GM12878 (cell line): Measurements from ENCODE around the gene HDAC9. TPM values are rescaled to one million over a fixed set of nuclear protein-coding genes. Genes with fewer than 3 reads are reported as not detected.

Experiments used
- ATAC-seq: fragments of 200-7000 bp; cut with Tn5 transposase; 3 replicates; pipeline ENCODE4 v1.9.1; 2020; ENCODE audit warnings: mild to moderate bottlenecking, moderate library complexity
- BruUV-seq: library from RNA; stranded (reverse); fragments of 400-500 nt; replicated peaks from 2 replicates; lab custom pipeline; 2021; lab: Mats Ljungman, UMichigan
- CTCF ChIA-PET: fragments of 300-600 bp; sonication (Branson Sonifier 250); formaldehyde crosslinking; extraction: SDS; loops from one replicate; lab custom pipeline; 2021; ENCODE audit warnings: inconsistent platforms; lab: Yijun Ruan, JAX
- POLR2A ChIA-PET: fragments of 350-600 bp; formaldehyde crosslinking; extraction: SDS; loops from one replicate; lab custom pipeline; 2021; ENCODE audit warnings: inconsistent platforms; lab: Charles Lee
- RAD21 ChIA-PET: fragments of 300-600 bp; sonication (Branson Sonifier 250); formaldehyde crosslinking; loops from one replicate; lab custom pipeline; 2023; ENCODE audit warnings: antibody characterized with exemption; ENCODE audit not compliant: unreplicated experiment; lab: Charles Lee
- SMC1A ChIA-PET: fragments of 300-600 bp; sonication (Branson Sonifier 250); formaldehyde crosslinking; loops from one replicate; lab custom pipeline; 2023; ENCODE audit not compliant: unreplicated experiment, uncharacterized antibody; lab: Charles Lee
- DNase-seq: peaks from one replicate; pipeline ENCODE4 v3.0.0-alpha.2; 2011; ENCODE audit warnings: low read depth, low spot score
- FAIRE-seq: peaks from 3 replicates; lab custom pipeline; 2011; peaks lifted over from hg19 to GRCh38; lab: Jason Lieb, UNC
- H2AFZ ChIP-seq: 2 replicates; pipeline ENCODE4 v1.6.0; 2011; ENCODE audit warnings: low read depth, low read length, control low read depth; ENCODE audit not compliant: control insufficient read depth
- H3K27ac ChIP-seq: 2 replicates; pipeline ENCODE4 v1.5.1; 2011; ENCODE audit warnings: control low read depth; ENCODE audit not compliant: control insufficient read depth, insufficient read depth
- H3K27me3 ChIP-seq, 2 experiments: replicated peaks in 1 of 2; 2 replicates each; pipeline versions ENCODE4 v1.6.0 to v1.6.1; 2011; ENCODE audit warnings: low read length in 1 of 2; ENCODE audit not compliant: control insufficient read depth in 2 of 2, insufficient read depth in 2 of 2
- H3K36me3 ChIP-seq, 2 experiments: 2 replicates each; pipeline ENCODE4 v1.5.1; 2011; ENCODE audit warnings: low read length in 1 of 2; ENCODE audit not compliant: control insufficient read depth in 2 of 2, insufficient read depth in 2 of 2
- H3K4me1 ChIP-seq: 2 replicates; pipeline ENCODE4 v1.6.1; 2011; ENCODE audit warnings: mild to moderate bottlenecking, low read length, moderate library complexity, mixed read lengths; ENCODE audit not compliant: control insufficient read depth, insufficient read depth
- H3K4me2 ChIP-seq: 2 replicates; pipeline ENCODE4 v1.6.0; 2011; ENCODE audit warnings: control low read depth; ENCODE audit not compliant: control insufficient read depth, insufficient read depth
- H3K4me3 ChIP-seq: fragments of 200-600 bp; sonication (generic); 2 replicates; pipeline ENCODE4 v1.5.1; 2016
- H3K79me2 ChIP-seq: 2 replicates; pipeline ENCODE4 v1.6.0; 2011; ENCODE audit warnings: low read length; ENCODE audit not compliant: control insufficient read depth, insufficient read depth
- H3K9ac ChIP-seq: 2 replicates; pipeline ENCODE4 v1.8.0; 2011; ENCODE audit warnings: low read length, control low read depth, mixed read lengths; ENCODE audit not compliant: control insufficient read depth, insufficient read depth
- H3K9me3 ChIP-seq: replicated peaks from 3 replicates; pipeline ENCODE4 v1.5.1; 2011; ENCODE audit warnings: mild to moderate bottlenecking, low read length; ENCODE audit not compliant: control insufficient read depth, insufficient read depth
- H4K20me1 ChIP-seq: 2 replicates; pipeline ENCODE4 v1.6.0; 2011; ENCODE audit not compliant: control insufficient read depth, insufficient read depth
- ATF7 ChIP-seq: fragments of 450-650 bp; IDR thresholded peaks from 2 replicates; pipeline ENCODE4 v1.6.1; 2016; ENCODE audit warnings: low read depth, mild to moderate bottlenecking
- FOXK2 ChIP-seq: fragments of 450-650 bp; IDR thresholded peaks from 2 replicates; pipeline ENCODE4 v1.6.1; 2017; ENCODE audit warnings: mild to moderate bottlenecking, moderate library complexity
- GABPA ChIP-seq: IDR thresholded peaks from 2 replicates; pipeline ENCODE4 v1.6.1; 2014; ENCODE audit warnings: antibody characterized with exemption, low read depth, mild to moderate bottlenecking, inconsistent platforms
- LARP7 ChIP-seq: fragments of 450-650 bp; IDR thresholded peaks from 2 replicates; pipeline ENCODE4 v1.6.1; 2017; ENCODE audit warnings: mild to moderate bottlenecking
- NFYB ChIP-seq: IDR thresholded peaks from 2 replicates; pipeline ENCODE4 v1.6.1; 2011; ENCODE audit warnings: low read depth, mild to moderate bottlenecking, low read length, improper control_type of control experiment, moderate library complexity; ENCODE audit not compliant: insufficient read depth
- REST ChIP-seq: IDR thresholded peaks from 2 replicates; pipeline ENCODE4 v1.6.1; 2012; ENCODE audit warnings: mild to moderate bottlenecking, low read depth, low read length
- SIX5 ChIP-seq: IDR thresholded peaks from 2 replicates; pipeline ENCODE4 v1.6.1; 2011; ENCODE audit warnings: mild to moderate bottlenecking, low read depth, low read length, moderate library complexity; ENCODE audit not compliant: severe bottlenecking
- SREBF2 ChIP-seq: IDR thresholded peaks from 2 replicates; pipeline ENCODE4 v1.6.1; 2012; ENCODE audit warnings: mild to moderate bottlenecking, low read length
- STAT1 ChIP-seq: fragments of 450-650 bp; conservative IDR thresholded peaks from 2 replicates; pipeline ENCODE4 v1.6.1; 2014; ENCODE audit warnings: antibody characterized with exemption, mild to moderate bottlenecking
- STAT3 ChIP-seq: IDR thresholded peaks from 2 replicates; pipeline ENCODE4 v1.6.1; 2011; ENCODE audit warnings: low read depth, low read length, improper control_type of control experiment
- TCF12 ChIP-seq: IDR thresholded peaks from 2 replicates; pipeline ENCODE4 v1.6.1; 2011; ENCODE audit warnings: low read depth, mild to moderate bottlenecking, low read length
- TCF7 ChIP-seq: IDR thresholded peaks from 2 replicates; pipeline ENCODE4 v1.6.1; 2014; ENCODE audit warnings: antibody characterized with exemption, borderline replicate concordance
- ZBED1 ChIP-seq: IDR thresholded peaks from 2 replicates; pipeline ENCODE4 v1.6.1; 2016; ENCODE audit warnings: borderline replicate concordance
- ZNF274 ChIP-seq: IDR thresholded peaks from one replicate; pipeline ENCODE4 v1.8.0; 2011; ENCODE audit not compliant: insufficient read length, insufficient read depth
- WGBS: methylation state at CpG from one replicate; pipeline ENCODE4 v1.1.6; 2016; ENCODE audit warnings: low lambda C conversion rate; ENCODE audit not compliant: insufficient replicate concordance, insufficient coverage; ENCODE audit errors: missing lambda C conversion rate; 5-methylcytosine and 5-hydroxymethylcytosine counted together
- in situ Hi-C: fragments of 300-500 bp; cut with MboI; formaldehyde crosslinking; loops from 9 replicates; pipeline ENCODE4 v1.14.3; 2018; ENCODE audit warnings: mixed read lengths
- intact Hi-C: fragments of 100-400 bp; cut with micrococcal nuclease; formaldehyde crosslinking; loops from one replicate; pipeline ENCODE4 v1.14.2; 2022; ENCODE audit not compliant: unreplicated experiment
- polyA plus RNA-seq, 11 experiments: library from polyadenylated mRNA; depleted of rRNA in 4 of 11; unstranded in 6 of 11; stranded (reverse) in 5 of 11; fragments of >200 nt; fragmentation: Nextera tagmentation in 4 of 11; fragmentation: Illumina TruSeq in 1 of 11; extraction: Ambion mirVana in 4 of 11; extraction: Trizol in 1 of 11; gene quantifications; 1 replicate in 1 of 11; 2 replicates in 10 of 11; pipeline versions ENCODE4 v1.2.1 to v1.2.3, GENCODE V29; 2011 to 2016; ENCODE audit warnings: inconsistent platforms in 2 of 11, missing spikeins in 2 of 11, low read depth in 1 of 11
- total RNA-seq, 4 experiments: library from RNA; depleted of rRNA in 3 of 4; stranded (reverse); fragments of >200 nt in 3 of 4; fragmentation: Illumina TruSeq in 1 of 4; extraction: Trizol in 1 of 4; gene quantifications; 2 replicates each; pipeline versions ENCODE4 v1.2.1 to v1.2.3, GENCODE V29; 2013 to 2021

Gene HDAC9
- total and polyA plus RNA-seq, 10 of the 15 experiments (the other 5 are each of a cell fraction or from before 2014, with no cell fraction given), result 0.73 to 12.8 (median 0.92) TPM

- TF ChIP-seq FOXK2 (no peak), TCF7 (no peak), NFYB (no peak), TCF12 (no peak)
These were observed 28.5 kb upstream of the HDAC9 start (continued) for GRCh38 chr7:18467011-18467410.

- ChIA-PET CTCF (no interaction called here), RAD21 (interaction anchor here (1.1 to 1.2 kb wide), 2 partner anchors 12 to 60 kb away, joined by 3 read pairs; no protein-coding TSS in a partner anchor), POLR2A (interaction anchor here (1.1 kb wide), 1 partner anchor 25 kb away, joined by 3 read pairs; no protein-coding TSS in a partner anchor), SMC1A (interaction anchor here (0.7 to 1.7 kb wide), 5 partner anchors 11 to 100 kb away, joined by 3 to 5 read pairs (median 3); partner anchors contain the start of gene HDAC9)
- Histone ChIP-seq H3K36me3 (no peaks in the 10 kb centered on the region), H3K4me1 (no peaks in the 10 kb centered on the region), H4K20me1 (no peaks in the 10 kb centered on the region), H2AFZ (no peak overlapping the region), H3K9ac (no peak overlapping the region), H3K4me3 (no peak overlapping the region), H3K27ac (no peak overlapping the region), H3K79me2 (no peaks in the 10 kb centered on the region), H3K9me3 (no peaks in the 10 kb centered on the region), H3K4me2 (no peak overlapping the region), H3K27me3 (no peaks in the 10 kb centered on the region)
- DNase-seq, result no peak
- no peak for FAIRE-seq
- intact Hi-C loops (no loop called here), in situ Hi-C loops (no loop called here)
- peak; percentile 76 for TF ChIP-seq ATF7
- no peak for TF ChIP-seq SREBF2
- no TSS peak for BruUV-seq
- peak; percentile 60 for ATAC-seq
These were observed 26.8 kb upstream of the HDAC9 start for GRCh38 chr7:18468795-18469194.

GRCh38 chr7:18469316-18469715 lies 26.2 kb upstream of the HDAC9 start:
- Histone ChIP-seq H3K4me2 (no peak overlapping the region), H3K9ac (no peak overlapping the region), H3K4me3 (no peak overlapping the region), H3K79me2 (no peaks in the 10 kb centered on the region), H3K4me1 (no peaks in the 10 kb centered on the region), H3K27ac (no peak overlapping the region), H3K27me3 (no peaks in the 10 kb centered on the region), H2AFZ (no peak overlapping the region), H3K9me3 (no peaks in the 10 kb centered on the region), H4K20me1 (no peaks in the 10 kb centered on the region), H3K36me3 (no peaks in the 10 kb centered on the region)
- WGBS, result 0% methylated on average over 1 of the region's 1 CpG
- no TSS peak for BruUV-seq
- in situ Hi-C loops (no loop called here), intact Hi-C loops (no loop called here)
- POLR2A ChIA-PET, result interaction anchor here (1.1 kb wide), 1 partner anchor 25 kb away, joined by 3 read pairs; no protein-coding TSS in a partner anchor
- RAD21 ChIA-PET, result interaction anchor here (1.1 to 1.2 kb wide), 3 partner anchors 12 to 60 kb away, joined by 3 read pairs; partner anchors contain the start of gene HDAC9
- CTCF ChIA-PET, result no interaction called here
- no peak for DNase-seq
- FAIRE-seq, result no peak
- SMC1A ChIA-PET, result interaction anchor here (0.7 to 1.7 kb wide), 4 partner anchors 27 to 99 kb away, joined by 3 to 5 read pairs (median 3); partner anchors contain the start of gene HDAC9
- ATAC-seq, result peak; percentile 34; the same call in 2 of the 3 replicates
- TF ChIP-seq REST (no peak), GABPA (no peak), STAT1 (no peak), ZNF274 (no peak), ZBED1 (no peak), LARP7 (no peak), STAT3 (no peak), SIX5 (no peak)
